ENCODE measurements around the gene ARHGAP24. TPM values are rescaled to one million over a fixed set of nuclear protein-coding genes. Genes with fewer than 3 reads are reported as not detected.

Gene ARHGAP24
- total and polyA plus RNA-seq, 2 donors from 2014 or later, result 78.1 to 94.7 TPM

GRCh38 chr4:85866508-85866907 is 391.6 kb downstream of the ARHGAP24 start:
- no peaks in the 10 kb centered on the region for H3K27me3 ChIP-seq (ENCODE audit: control insufficient read depth, insufficient read depth, low read length)
- no peaks in the 10 kb centered on the region for H3K9me3 ChIP-seq (ENCODE audit: control insufficient read depth in 2 of 3, insufficient read depth in 1 of 3, low read length in 3 of 3)
- peaks cover 0 to 18% (median 13%) of the 10 kb centered on the region in 3 donors for H3K4me1 ChIP-seq (ENCODE audit: control insufficient read depth in 2 of 3, insufficient read depth in 2 of 3, low read depth in 1 of 3, low read length in 3 of 3)
- no peak for FAIRE-seq
- H3K4me3 ChIP-seq (ENCODE audit: low read length in 3 of 3), result peak overlapping the region in 1 of 3 donors; percentile 45
- no peak for DNase-seq
- peak overlapping the region in 1 of 2 donors; percentile 53 for H3K27ac ChIP-seq (ENCODE audit: low read depth in 2 of 2, low read length in 2 of 2)
- no peak for TF ChIP-seq CTCF (IDR thresholded peaks at IDR 0.05; ENCODE audit: borderline replicate concordance, extremely low read depth, insufficient read depth)
- H3K36me3 ChIP-seq (ENCODE audit: control insufficient read depth in 2 of 3, insufficient read depth in 3 of 3, low read length in 3 of 3), result no peaks in the 10 kb centered on the region
- H3K9ac ChIP-seq (ENCODE audit: low read length in 3 of 3), result no peak overlapping the region
- intact Hi-C loops (cut with DNase I), result no loop called here

- peak; percentile 6 for FAIRE-seq
- Histone ChIP-seq H3K9me3 (ENCODE audit: control insufficient read depth in 2 of 3, insufficient read depth in 1 of 3, low read length in 3 of 3) (no peaks in the 10 kb centered on the region), H3K9ac (ENCODE audit: low read length in 3 of 3) (no peak overlapping the region), H3K27me3 (ENCODE audit: control insufficient read depth, insufficient read depth, low read length) (no peaks in the 10 kb centered on the region), H3K4me1 (ENCODE audit: control insufficient read depth in 2 of 3, insufficient read depth in 2 of 3, low read depth in 1 of 3, low read length in 3 of 3) (peaks cover 0 to 11% (median 11%) of the 10 kb centered on the region in 3 donors), H3K4me3 (ENCODE audit: low read length in 3 of 3) (no peak overlapping the region), H3K36me3 (ENCODE audit: control insufficient read depth in 2 of 3, insufficient read depth in 3 of 3, low read length in 3 of 3) (no peaks in the 10 kb centered on the region), H3K27ac (ENCODE audit: low read depth in 2 of 2, low read length in 2 of 2) (no peak overlapping the region)
- no peak for TF ChIP-seq CTCF (IDR thresholded peaks at IDR 0.05; ENCODE audit: borderline replicate concordance, extremely low read depth, insufficient read depth)
- no peak for DNase-seq
- intact Hi-C loops (cut with DNase I), result no loop called here
Observed at GRCh38 chr4:85867271-85867670, 392.3 kb downstream of the ARHGAP24 start.

GRCh38 chr4:85869181-85869580 is 394.2 kb downstream of the ARHGAP24 start:
- Histone ChIP-seq H3K9ac (ENCODE audit: low read length in 3 of 3) (no peak overlapping the region), H3K27ac (ENCODE audit: low read depth in 2 of 2, low read length in 2 of 2) (no peak overlapping the region), H3K36me3 (ENCODE audit: control insufficient read depth in 2 of 3, insufficient read depth in 3 of 3, low read length in 3 of 3) (no peaks in the 10 kb centered on the region), H3K4me3 (ENCODE audit: low read length in 3 of 3) (no peak overlapping the region), H3K27me3 (ENCODE audit: control insufficient read depth, insufficient read depth, low read length) (no peaks in the 10 kb centered on the region), H3K9me3 (ENCODE audit: control insufficient read depth in 2 of 3, insufficient read depth in 1 of 3, low read length in 3 of 3) (no peaks in the 10 kb centered on the region), H3K4me1 (ENCODE audit: control insufficient read depth in 2 of 3, insufficient read depth in 2 of 3, low read depth in 1 of 3, low read length in 3 of 3) (peaks cover 0 to 10% (median 8%) of the 10 kb centered on the region in 3 donors)
- intact Hi-C loops (cut with DNase I), result no loop called here
- no peak for TF ChIP-seq CTCF (IDR thresholded peaks at IDR 0.05; ENCODE audit: borderline replicate concordance, extremely low read depth, insufficient read depth)
- DNase-seq (peak in 4 of 5 donors; percentile 52 to 91 (median 72)), FAIRE-seq (no peak)
